Fibroblast of peridontal ligament (primary cell): ENCODE results near the gene TIMMDC1.
"Not testable (repeated sequence)": the region's sequence is repeated elsewhere in the genome, so short reads cannot be mapped to it uniquely, and the experiment has no call there.

Source experiments
- DNase-seq: peaks from one replicate; pipeline ENCODE4 v3.0.0-alpha.2; 2010; ENCODE audit errors: extremely low read depth

TIMMDC1 gene

GRCh38 chr3:119555309-119555735 is 57.0 kb downstream of the TIMMDC1 start:
- DNase-seq, result no peak

DNA sequence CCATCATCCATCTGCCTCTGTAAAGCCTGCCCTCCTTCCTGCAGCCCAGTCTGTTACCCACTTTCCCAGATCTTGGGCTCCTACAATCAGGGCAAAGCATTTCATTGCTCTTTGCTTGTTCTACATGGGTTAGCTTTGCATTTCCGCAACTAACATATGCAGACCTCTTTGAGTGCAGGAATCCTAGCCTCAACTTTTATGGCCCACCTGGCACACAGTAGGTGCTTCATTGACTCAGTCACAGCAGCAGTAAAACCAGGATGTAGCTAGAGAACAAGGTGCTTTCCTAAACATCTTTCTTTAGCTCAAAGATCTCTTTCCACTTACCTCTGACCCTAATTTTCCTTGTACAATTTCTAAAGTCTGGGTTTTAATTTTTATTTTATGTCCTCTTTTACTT is 57.6 kb downstream of the TIMMDC1 start:
- DNase-seq, result no peak

DNA sequence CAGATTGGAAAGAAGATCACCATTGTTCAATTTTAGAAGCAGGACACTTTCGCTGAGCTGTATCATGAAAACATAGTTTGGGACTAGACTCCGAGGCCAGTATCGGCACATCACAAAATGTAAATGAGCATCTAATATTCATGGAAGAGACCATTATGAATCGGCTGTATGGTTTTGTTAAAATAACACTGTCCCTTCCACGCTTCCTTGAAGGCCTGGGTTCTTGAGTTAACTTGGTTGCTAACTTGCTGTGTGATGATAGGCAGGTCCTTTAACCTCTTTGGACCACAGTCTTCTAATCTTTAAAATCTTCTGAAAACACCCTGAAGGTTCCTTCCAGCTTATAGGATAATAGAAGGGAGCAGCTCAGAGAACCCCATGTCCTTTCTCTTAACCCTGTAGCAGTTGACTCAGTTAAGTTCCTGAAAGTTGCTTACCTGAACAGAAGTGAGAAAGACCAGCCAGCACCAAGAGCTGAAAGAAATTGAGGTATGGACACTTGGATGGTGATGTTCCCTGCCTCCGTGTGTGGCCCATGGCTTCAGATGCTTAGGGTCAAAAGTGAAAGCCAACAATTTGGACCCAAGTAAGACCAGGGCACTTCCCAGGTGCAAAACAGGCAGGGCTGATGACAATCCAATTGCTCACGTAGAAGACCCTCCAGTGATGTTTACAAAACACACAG is 59.0 kb downstream of the TIMMDC1 start:
- no peak for DNase-seq

- DNase-seq, result no peak
Measured at GRCh38 chr3:119557877-119558269, 59.5 kb downstream of the TIMMDC1 start.

- no peak for DNase-seq
Measured at GRCh38 chr3:119558626-119559317, 60.4 kb downstream of the TIMMDC1 start.

DNA sequence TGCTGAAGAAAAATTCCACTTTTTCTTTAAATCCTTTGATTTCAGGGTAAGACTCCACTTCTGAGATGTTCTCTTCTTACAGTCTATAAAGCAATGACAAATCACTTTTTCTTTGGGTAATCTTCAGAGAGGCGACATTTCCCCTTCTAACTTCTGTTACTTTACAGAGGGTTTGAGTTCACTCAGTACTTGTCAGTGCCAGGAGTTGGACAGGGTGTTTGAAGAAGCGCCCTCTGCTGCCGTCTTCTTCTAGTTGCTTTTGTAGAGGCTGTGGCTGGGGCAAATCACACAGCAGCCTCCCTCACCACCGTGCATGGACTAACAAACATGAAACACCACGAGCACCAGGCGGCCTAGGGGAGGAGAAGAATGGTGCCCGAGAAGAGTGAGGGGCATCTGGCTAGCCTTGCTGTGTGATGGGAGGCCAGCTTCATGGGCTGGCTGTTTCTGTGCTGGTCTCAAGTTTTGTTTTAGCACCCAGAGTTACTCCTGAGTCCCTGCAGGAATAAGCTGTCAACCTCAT is 61.2 kb downstream of the TIMMDC1 start, which contains the start of gene CD80:
CD80 (minus strand) TSS at position 174 of the 523 bp plus-strand sequence. CDS start 1,886 bp downstream, outside the sequence.
- peak; percentile 29 for DNase-seq

- DNase-seq, result no peak
Measured at GRCh38 chr3:119560160-119560559, 61.8 kb downstream of the TIMMDC1 start.

DNA sequence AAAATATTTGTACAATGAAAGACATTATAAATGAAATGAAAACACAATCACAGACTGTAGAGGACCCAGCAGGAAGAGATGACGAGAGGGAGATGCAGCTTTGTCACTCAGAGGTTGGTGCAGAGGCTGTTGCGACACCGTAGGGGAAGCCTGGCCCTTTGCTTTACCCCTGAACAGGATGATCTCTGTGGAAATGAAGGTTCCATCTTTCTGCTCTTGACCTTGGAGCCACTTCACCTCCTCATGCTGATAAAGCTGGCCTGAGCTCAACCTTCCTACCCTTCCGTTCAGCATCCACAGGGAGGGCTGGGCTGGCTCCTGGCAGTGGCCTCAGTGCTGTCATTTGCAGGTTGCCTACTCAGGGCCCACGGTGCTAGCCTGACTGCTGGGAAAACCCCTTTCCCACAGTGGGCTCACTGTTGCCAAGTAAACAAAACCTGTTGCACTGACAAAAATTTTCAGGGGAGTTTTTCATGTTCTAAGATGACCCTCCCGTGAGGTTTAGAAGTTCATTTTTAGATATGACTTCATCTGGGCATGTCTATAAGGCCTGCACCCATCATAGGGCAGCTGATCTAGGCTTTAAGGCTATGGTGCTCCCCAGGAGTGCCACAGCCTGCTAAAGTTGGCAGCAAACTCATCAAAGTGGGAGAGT is 64.1 kb downstream of the TIMMDC1 start:
- DNase-seq, result no peak

DNA sequence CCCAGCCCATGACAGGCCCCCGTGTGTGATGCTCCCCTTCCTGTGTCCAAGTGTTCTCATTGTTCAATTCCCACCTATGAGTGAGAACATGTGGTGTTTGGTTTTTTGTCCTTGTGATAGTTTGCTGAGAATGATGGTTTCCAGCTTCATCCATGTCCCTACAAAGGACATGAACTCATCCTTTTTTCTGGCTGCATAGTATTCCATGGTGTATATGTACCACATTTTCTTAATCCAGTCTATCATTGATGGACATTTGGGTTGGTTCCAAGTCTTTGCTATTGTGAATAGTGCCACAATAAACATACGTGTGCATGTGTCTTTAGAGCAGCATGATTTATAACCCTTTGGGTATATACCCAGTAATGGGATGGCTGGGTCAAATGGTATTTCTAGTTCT is 65.0 kb downstream of the TIMMDC1 start:
- DNase-seq, result not testable (repeated sequence)

DNA sequence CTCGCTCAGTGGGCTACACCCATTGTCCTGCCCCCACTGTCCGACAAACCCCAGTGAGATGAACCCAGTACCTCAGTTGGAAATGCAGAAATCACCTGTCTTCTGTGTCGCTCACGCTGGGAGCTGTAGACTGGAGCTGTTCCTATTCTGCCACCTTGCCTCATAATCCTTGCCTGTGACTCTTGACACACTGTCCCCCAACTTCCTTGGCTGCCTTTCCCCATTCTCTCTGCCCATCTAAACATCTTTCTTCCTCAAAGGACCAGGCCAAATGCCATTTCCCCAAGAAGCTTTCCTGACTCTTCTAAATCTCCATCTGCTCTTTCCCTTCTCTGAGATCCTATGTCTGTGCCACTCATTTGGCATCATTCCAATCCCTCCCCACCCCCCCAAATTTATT is 70.8 kb downstream of the TIMMDC1 start:
- DNase-seq, result no peak

- no peak for DNase-seq
Measured at GRCh38 chr3:119570229-119570628, 71.9 kb downstream of the TIMMDC1 start.

DNA sequence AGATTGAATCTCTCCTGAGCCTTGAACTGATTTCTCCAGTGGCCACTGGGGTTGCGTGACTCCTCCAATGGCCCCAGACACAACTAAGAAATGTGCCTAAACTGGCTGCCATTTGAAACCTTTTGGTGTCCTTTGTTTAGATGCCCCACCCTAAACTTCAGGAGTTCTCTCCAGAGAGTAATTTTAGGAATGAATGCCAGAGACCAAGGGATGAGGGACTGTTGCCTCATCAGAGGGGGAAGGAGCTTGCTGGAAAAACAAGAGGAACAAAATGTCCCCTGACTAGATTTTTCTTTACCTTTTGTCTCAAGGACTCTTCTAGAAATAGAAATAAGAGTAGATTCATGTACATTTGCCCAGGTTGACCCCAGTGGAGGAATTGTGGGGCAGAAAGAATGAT is 72.9 kb downstream of the TIMMDC1 start:
- no peak for DNase-seq

DNA sequence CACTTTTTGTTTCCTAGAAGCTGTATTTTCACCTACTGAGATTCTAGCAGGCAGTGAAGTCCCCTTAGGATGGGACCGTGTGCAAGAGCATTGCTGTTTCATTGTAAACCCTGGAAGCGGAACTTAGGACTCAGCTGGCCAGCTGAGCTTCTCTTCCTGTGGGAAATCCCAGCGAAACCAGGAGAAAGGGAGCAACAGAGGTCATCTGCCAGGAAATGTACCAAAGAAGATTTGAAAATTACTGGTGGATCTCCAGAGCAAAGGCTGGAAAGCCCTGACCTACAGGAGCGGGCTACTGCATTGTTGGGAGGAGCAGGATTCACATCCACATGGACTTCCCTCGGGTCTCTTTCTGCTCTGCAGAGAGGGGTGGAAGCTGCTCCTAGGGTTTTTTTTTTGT is 73.3 kb downstream of the TIMMDC1 start:
- no peak for DNase-seq
